ENCODE results near the gene GEMIN2. TPM values are rescaled to one million over a fixed set of nuclear protein-coding genes. Genes with fewer than 3 reads are reported as not detected.

Gene GEMIN2
- total and polyA plus RNA-seq, 2 donors (not counting 3 experiments of a cell fraction or from before 2014, with no cell fraction given), result 14.3 to 19.5 TPM

GRCh38 chr14:39176263-39177167 lies 62.4 kb downstream of the GEMIN2 start:
- Histone ChIP-seq H3K9me1 (replicated peaks; ENCODE audit: control insufficient read depth, extremely low read depth, insufficient read depth, low read length) (no peaks in the 10 kb centered on the region), H3K36me3 (ENCODE audit: control insufficient read depth in 2 of 2, extremely low read depth in 1 of 2, insufficient read depth in 2 of 2, low read length in 2 of 2) (peaks cover 23 to 42% of the 10 kb centered on the region in 2 experiments), H3K9ac (replicated peaks; ENCODE audit: extremely low read depth, insufficient read depth, low read length) (peak overlapping the region; percentile 98), H3K27me3 (ENCODE audit: control insufficient read depth in 2 of 2, insufficient read depth in 2 of 2, low read length in 2 of 2) (no peaks in the 10 kb centered on the region), H3K4me3 (replicated peaks in 1 of 3; ENCODE audit: insufficient read depth in 1 of 3, low read depth in 1 of 3, low read length in 3 of 3) (peak overlapping the region; percentile 69 to 92 (median 92)), H3K4me2 (ENCODE audit: insufficient read depth, low read length) (peak overlapping the region; percentile 98), H3K27ac (ENCODE audit: insufficient read depth, low read depth, low read length) (peak overlapping the region; percentile 87), H3K9me3 (replicated peaks; ENCODE audit: control insufficient read depth, insufficient read depth, low read length) (no peaks in the 10 kb centered on the region), H3K4me1 (ENCODE audit: control insufficient read depth, extremely low read depth, insufficient read depth, low read length) (peaks cover 52% of the 10 kb centered on the region), H2AFZ (ENCODE audit: low read depth, low read length) (no peak overlapping the region), H4K20me1 (replicated peaks; ENCODE audit: control insufficient read depth, extremely low read depth, insufficient read depth, low read length) (no peaks in the 10 kb centered on the region), H3K79me2 (ENCODE audit: control insufficient read depth, insufficient read depth, low read length) (peaks cover 50% of the 10 kb centered on the region)
- TF ChIP-seq POLR2AphosphoS5 (IDR thresholded peaks at IDR 0.05; ENCODE audit: insufficient read depth, low read depth, low read length) (no peak), POLR2A (IDR thresholded peaks at IDR 0.05; ENCODE audit: low read depth, low read length) (no peak), FOS (IDR thresholded peaks at IDR 0.05; ENCODE audit: borderline replicate concordance, insufficient read depth, low read length) (no peak), CTCF (IDR thresholded peaks at IDR 0.05; ENCODE audit: extremely low read depth in 1 of 2, insufficient read depth in 1 of 2, low read depth in 1 of 2, low read length in 2 of 2) (no peak), GATA2 (IDR thresholded peaks at IDR 0.05; ENCODE audit: insufficient read depth, insufficient read length, low read depth, low read length) (no peak), JUN (IDR thresholded peaks at IDR 0.05; ENCODE audit: borderline replicate concordance, insufficient read depth, insufficient read length, low read depth) (no peak), MYC (IDR thresholded peaks at IDR 0.05; ENCODE audit: low read depth, low read length) (no peak)
- dilution Hi-C loops (cut with MboI; ENCODE audit: extremely low pct_ligation_motif_present, low sequenced_read_pairs) (no loop called here), intact Hi-C loops (cut with micrococcal nuclease) (no loop called here)
- FAIRE-seq (no peak), DNase-seq (ENCODE audit: low read depth, low spot score) (no peak)
- ChIA-PET CTCF (no interaction called here), POLR2A (no interaction called here)
- no TSS peak for BruUV-seq (replicated peaks)

All from endothelial cell of umbilical vein (primary cell).